H9 (cell line): ENCODE measurements around the gene ABHD16B. TPM values are rescaled to one million over a fixed set of nuclear protein-coding genes. Genes with fewer than 3 reads are reported as not detected.

Source experiments
- DNase-seq: peaks from one replicate; pipeline ENCODE4 v3.0.0-alpha.2; 2017
- H2AFZ ChIP-seq: one replicate; pipeline ENCODE4 v1.6.1; 2013; ENCODE audit warnings: mild to moderate bottlenecking, low read length, control low read depth, moderate library complexity
- H2AK5ac ChIP-seq: 2 replicates; pipeline ENCODE4 v1.6.1; 2013; ENCODE audit warnings: low read length, control low read depth, mixed read lengths; ENCODE audit not compliant: insufficient read length
- H2BK120ac ChIP-seq: one replicate; pipeline ENCODE4 v1.6.1; 2013; ENCODE audit warnings: low read depth, mild to moderate bottlenecking, low read length, control low read depth, inconsistent platforms; ENCODE audit not compliant: poor library complexity, severe bottlenecking
- H2BK12ac ChIP-seq: 2 replicates; pipeline ENCODE4 v1.6.1; 2013; ENCODE audit warnings: low read length, control low read depth, mixed read lengths, low read depth; ENCODE audit not compliant: insufficient read length
- H2BK15ac ChIP-seq: 2 replicates; pipeline ENCODE4 v1.6.1; 2013; ENCODE audit warnings: low read depth, low read length, control low read depth
- H2BK20ac ChIP-seq: one replicate; pipeline ENCODE4 v1.6.1; 2013; ENCODE audit warnings: low read depth, mild to moderate bottlenecking, low read length, control low read depth, inconsistent platforms; ENCODE audit not compliant: poor library complexity, severe bottlenecking
- H2BK5ac ChIP-seq: 2 replicates; pipeline ENCODE4 v1.6.1; 2013; ENCODE audit warnings: low read length, control low read depth, mixed read lengths; ENCODE audit not compliant: insufficient read length
- H3K14ac ChIP-seq: 2 replicates; pipeline ENCODE4 v1.6.1; 2013; ENCODE audit warnings: low read length, control low read depth; ENCODE audit not compliant: insufficient read depth
- H3K18ac ChIP-seq: 2 replicates; pipeline ENCODE4 v1.6.1; 2013; ENCODE audit warnings: low read depth, mild to moderate bottlenecking, mixed read lengths, low read length, control low read depth; ENCODE audit not compliant: insufficient read length
- H3K23ac ChIP-seq: 2 replicates; pipeline ENCODE4 v1.6.1; 2013; ENCODE audit warnings: low read length, control low read depth, mixed read lengths, low read depth; ENCODE audit not compliant: insufficient read length
- H3K23me2 ChIP-seq: 2 replicates; pipeline ENCODE4 v1.6.1; 2013; ENCODE audit warnings: low read depth, mild to moderate bottlenecking, mixed read lengths, low read length, control low read depth; ENCODE audit not compliant: insufficient read length, poor library complexity, severe bottlenecking
- H3K27ac ChIP-seq: 2 replicates; pipeline ENCODE4 v1.5.1; 2013; ENCODE audit warnings: low read length, control low read depth, mixed read lengths, low read depth; ENCODE audit not compliant: insufficient read length
- H3K27me3 ChIP-seq: 2 replicates; pipeline ENCODE4 v1.6.1; 2013; ENCODE audit warnings: low read length, control low read depth, inconsistent platforms; ENCODE audit not compliant: insufficient read depth
- H3K4ac ChIP-seq: 2 replicates; pipeline ENCODE4 v1.6.1; 2013; ENCODE audit warnings: low read depth, mild to moderate bottlenecking, control low read depth, inconsistent platforms, low read length, moderate library complexity
- H3K4me1 ChIP-seq: 2 replicates; pipeline ENCODE4 v1.6.1; 2013; ENCODE audit warnings: low read length, control low read depth, inconsistent platforms; ENCODE audit not compliant: insufficient read depth
- H3K4me2 ChIP-seq: 2 replicates; pipeline ENCODE4 v1.6.1; 2013; ENCODE audit warnings: low read length, control low read depth, mixed read lengths; ENCODE audit not compliant: insufficient read length, insufficient read depth
- H3K56ac ChIP-seq: 2 replicates; pipeline ENCODE4 v1.6.1; 2013; ENCODE audit warnings: low read depth, mild to moderate bottlenecking, mixed read lengths, low read length, control low read depth; ENCODE audit not compliant: insufficient read length
- H3K79me1 ChIP-seq: 2 replicates; pipeline ENCODE4 v1.6.1; 2013; ENCODE audit warnings: low read depth, mild to moderate bottlenecking, moderate library complexity, low read length, control low read depth, inconsistent platforms; ENCODE audit not compliant: insufficient read depth, poor library complexity, severe bottlenecking
- H3K79me2 ChIP-seq: 2 replicates; pipeline ENCODE4 v1.6.1; 2013; ENCODE audit warnings: low read length, control low read depth, inconsistent platforms; ENCODE audit not compliant: insufficient read depth
- H3K9ac ChIP-seq: 2 replicates; pipeline ENCODE4 v1.6.1; 2013; ENCODE audit warnings: low read length, control low read depth, mixed read lengths; ENCODE audit not compliant: insufficient read length; ENCODE audit errors: extremely low read depth
- H3K9me3 ChIP-seq: one replicate; pipeline ENCODE4 v1.6.1; 2013; ENCODE audit warnings: low read depth, low read length, inconsistent platforms; ENCODE audit not compliant: control insufficient read depth
- H3T11ph ChIP-seq: one replicate; pipeline ENCODE4 v1.6.1; 2013; ENCODE audit warnings: mild to moderate bottlenecking, low read length, control low read depth, inconsistent platforms
- H4K20me1 ChIP-seq: one replicate; pipeline ENCODE4 v1.6.1; 2013; ENCODE audit not compliant: control insufficient read depth, insufficient read length, insufficient read depth
- H4K5ac ChIP-seq: 2 replicates; pipeline ENCODE4 v1.6.1; 2013; ENCODE audit warnings: low read depth, mild to moderate bottlenecking, mixed read lengths, low read length, control low read depth; ENCODE audit not compliant: insufficient read length
- H4K8ac ChIP-seq: replicated peaks from 2 replicates; pipeline ENCODE4 v1.6.1; 2013; ENCODE audit warnings: low read length, control low read depth, mixed read lengths, low read depth; ENCODE audit not compliant: insufficient read length
- H4K91ac ChIP-seq: 2 replicates; pipeline ENCODE4 v1.6.1; 2013; ENCODE audit warnings: low read depth, mild to moderate bottlenecking, moderate library complexity, mixed read lengths, low read length, control low read depth; ENCODE audit not compliant: insufficient read length
- H3K27ac Mint-ChIP-seq, 3 experiments: 2 replicates in 2 of 3; 3 replicates in 1 of 3; pipeline ENCODE4 v1.8.0; 2020 to 2021; ENCODE audit warnings: mixed read lengths in 3 of 3, mild to moderate bottlenecking in 1 of 3, moderate library complexity in 1 of 3
- H3K27me3 Mint-ChIP-seq: 2 replicates; pipeline ENCODE4 v1.8.0; 2021; ENCODE audit warnings: low read depth, mild to moderate bottlenecking, moderate library complexity, mixed read lengths
- H3K36me3 Mint-ChIP-seq, 3 experiments: 2 replicates in 2 of 3; 3 replicates in 1 of 3; pipeline ENCODE4 v1.8.0; 2020 to 2021; ENCODE audit warnings: low read depth in 3 of 3, mixed read lengths in 3 of 3; ENCODE audit not compliant: insufficient read depth in 1 of 3
- H3K4me1 Mint-ChIP-seq, 2 experiments: 2 replicates each; pipeline ENCODE4 v1.8.0; 2020; ENCODE audit warnings: mixed read lengths in 2 of 2
- H3K4me3 Mint-ChIP-seq, 2 experiments: 2 replicates in 1 of 2; 3 replicates in 1 of 2; pipeline ENCODE4 v1.8.0; 2020 to 2021; ENCODE audit warnings: mild to moderate bottlenecking in 2 of 2, mixed read lengths in 2 of 2, moderate library complexity in 1 of 2
- H3K9me3 Mint-ChIP-seq, 2 experiments: 2 replicates in 1 of 2; 3 replicates in 1 of 2; pipeline ENCODE4 v1.8.0; 2020; ENCODE audit warnings: mild to moderate bottlenecking in 2 of 2, mixed read lengths in 2 of 2, moderate library complexity in 1 of 2
- CTCF ChIP-seq: fragments of 200-600 bp; sonication (generic); conservative IDR thresholded peaks from 3 replicates; pipeline ENCODE4 v1.8.0; 2021; ENCODE audit warnings: antibody characterized with exemption, mild to moderate bottlenecking
- WGBS: extraction: QIAGEN DNeasy Blood & Tissue Kit; methylation state at CpG from one replicate; pipeline ENCODE4 v1.1.7; 2013; ENCODE audit warnings: missing lambda C conversion rate, low lambda C conversion rate, mixed read lengths; ENCODE audit not compliant: insufficient read length; ENCODE audit errors: extremely low coverage; 5-methylcytosine and 5-hydroxymethylcytosine counted together
- total RNA-seq: library from RNA; stranded (reverse); gene quantifications from 2 replicates; pipeline ENCODE4 v1.2.1, GENCODE V29; 2021

ABHD16B gene
- total RNA-seq, 1 experiment from 2014 or later, result not detected

- Histone ChIP-seq H3K27ac (no peak overlapping the region), H3K14ac (no peak overlapping the region), H3K4me2 (no peak overlapping the region), H3K4me1 (no peaks in the 10 kb centered on the region), H3K79me1 (no peaks in the 10 kb centered on the region), H4K20me1 (no peaks in the 10 kb centered on the region), H3K4ac (no peak overlapping the region), H3K18ac (no peak overlapping the region), H3K9ac (no peak overlapping the region), H3T11ph (no peak overlapping the region), H3K23me2 (peaks cover 4% of the 10 kb centered on the region), H2BK15ac (no peak overlapping the region), H3K23ac (no peak overlapping the region), H3K56ac (no peak overlapping the region), H3K27me3 (no peaks in the 10 kb centered on the region), H2AK5ac (no peak overlapping the region), H2BK120ac (no peak overlapping the region), H2BK12ac (no peak overlapping the region), H2BK5ac (no peak overlapping the region), H2AFZ (no peak overlapping the region), H2BK20ac (no peak overlapping the region), H4K5ac (no peak overlapping the region), H3K79me2 (no peaks in the 10 kb centered on the region), H3K9me3 (no peaks in the 10 kb centered on the region), H4K8ac (no peak overlapping the region), H4K91ac (no peak overlapping the region)
- H3K36me3 Mint-ChIP-seq, result peaks cover 6 to 56% (median 52%) of the 10 kb centered on the region in 3 experiments; a peak in 6 of 7 replicates
- H3K4me3 Mint-ChIP-seq, result no peak overlapping the region
- H3K27me3 Mint-ChIP-seq, result no peaks in the 10 kb centered on the region
- H3K9me3 Mint-ChIP-seq, result no peaks in the 10 kb centered on the region
- TF ChIP-seq CTCF, result no peak
- H3K27ac Mint-ChIP-seq, result no peak overlapping the region
- WGBS, result no CpG with 5 or more reads among the region's 25 CpGs
- H3K4me1 Mint-ChIP-seq, result peaks cover 5% of the 10 kb centered on the region in 2 experiments
- DNase-seq, result no peak
Observed at GRCh38 chr20:63889241-63890200, 28.2 kb downstream of the ABHD16B start.
